VCaP (cell line): ENCODE data around the gene SLC2A9.

Experiments used
- H3K27ac ChIP-seq: fragments of 450-650 bp; 2 replicates; pipeline ENCODE4 v1.5.1; 2017
- TF ChIP-seq, protein P1 (sequence below): fragments of 450-650 bp; conservative IDR thresholded peaks from 2 replicates; pipeline ENCODE4 v1.5.1; 2017; ENCODE audit warnings: mild to moderate bottlenecking, moderate library complexity

Gene SLC2A9

GRCh38 chr4:10017037-10017893, 4.0 kb downstream of the SLC2A9 start:
- no peak overlapping the region for H3K27ac ChIP-seq
- TF ChIP-seq, protein P1, sequence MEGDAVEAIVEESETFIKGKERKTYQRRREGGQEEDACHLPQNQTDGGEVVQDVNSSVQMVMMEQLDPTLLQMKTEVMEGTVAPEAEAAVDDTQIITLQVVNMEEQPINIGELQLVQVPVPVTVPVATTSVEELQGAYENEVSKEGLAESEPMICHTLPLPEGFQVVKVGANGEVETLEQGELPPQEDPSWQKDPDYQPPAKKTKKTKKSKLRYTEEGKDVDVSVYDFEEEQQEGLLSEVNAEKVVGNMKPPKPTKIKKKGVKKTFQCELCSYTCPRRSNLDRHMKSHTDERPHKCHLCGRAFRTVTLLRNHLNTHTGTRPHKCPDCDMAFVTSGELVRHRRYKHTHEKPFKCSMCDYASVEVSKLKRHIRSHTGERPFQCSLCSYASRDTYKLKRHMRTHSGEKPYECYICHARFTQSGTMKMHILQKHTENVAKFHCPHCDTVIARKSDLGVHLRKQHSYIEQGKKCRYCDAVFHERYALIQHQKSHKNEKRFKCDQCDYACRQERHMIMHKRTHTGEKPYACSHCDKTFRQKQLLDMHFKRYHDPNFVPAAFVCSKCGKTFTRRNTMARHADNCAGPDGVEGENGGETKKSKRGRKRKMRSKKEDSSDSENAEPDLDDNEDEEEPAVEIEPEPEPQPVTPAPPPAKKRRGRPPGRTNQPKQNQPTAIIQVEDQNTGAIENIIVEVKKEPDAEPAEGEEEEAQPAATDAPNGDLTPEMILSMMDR = no peak

DNA sequence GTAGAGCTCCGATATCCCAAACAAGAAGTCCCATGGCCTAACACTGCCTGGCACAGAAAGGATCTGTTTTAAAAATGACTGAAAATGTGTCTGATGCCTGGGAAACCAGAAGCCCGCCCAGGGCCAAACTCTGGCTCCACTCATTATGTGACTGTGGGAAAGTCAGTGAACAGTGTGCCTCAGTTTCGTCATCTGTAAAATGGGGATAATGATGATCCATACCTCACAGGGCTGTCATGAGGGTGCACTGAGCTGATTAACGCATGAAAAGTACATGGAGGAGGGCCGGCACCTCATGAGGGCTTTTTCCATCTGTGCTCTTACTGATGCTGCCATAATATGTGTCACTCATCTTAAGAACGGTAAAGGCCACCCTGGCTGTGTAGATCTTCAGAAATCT, 5.1 kb downstream of the SLC2A9 start:
- TF ChIP-seq, protein P1 = no peak

DNA sequence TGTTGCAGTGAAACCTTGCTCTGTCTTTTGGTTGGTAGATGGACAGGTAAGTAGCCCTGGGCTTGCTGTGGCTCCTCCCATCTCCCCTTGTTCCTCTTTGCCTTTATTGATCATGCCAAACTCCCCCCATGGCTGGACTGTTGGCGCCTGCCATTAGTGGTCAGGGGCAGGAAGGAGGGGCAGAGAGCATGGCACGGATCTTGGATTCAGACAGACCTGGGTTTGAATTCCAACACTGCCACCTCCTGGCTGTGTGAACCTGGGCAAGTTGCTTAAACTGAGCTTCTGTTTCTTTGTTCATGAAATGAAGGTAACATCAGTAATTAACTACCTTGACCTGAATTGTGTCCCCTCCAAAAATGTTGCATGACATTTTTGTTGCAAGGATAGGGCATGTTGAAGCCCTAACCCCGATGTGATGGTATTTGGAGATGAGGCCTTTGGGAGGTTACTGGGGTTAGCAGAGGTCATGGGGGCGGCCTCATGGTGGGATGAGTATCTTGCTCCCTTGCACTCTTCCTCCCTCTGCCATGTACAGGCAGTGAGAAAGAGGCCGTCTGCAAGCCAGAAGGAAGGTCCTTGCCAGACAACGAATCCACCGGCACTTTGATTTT, 6.0 kb downstream of the SLC2A9 start:
- TF ChIP-seq, protein P1 = peak; percentile 84
- no peak overlapping the region for H3K27ac ChIP-seq

More for the DNA sequence above, 5.1 kb downstream of the SLC2A9 start:
- H3K27ac ChIP-seq = no peak overlapping the region

DNA sequence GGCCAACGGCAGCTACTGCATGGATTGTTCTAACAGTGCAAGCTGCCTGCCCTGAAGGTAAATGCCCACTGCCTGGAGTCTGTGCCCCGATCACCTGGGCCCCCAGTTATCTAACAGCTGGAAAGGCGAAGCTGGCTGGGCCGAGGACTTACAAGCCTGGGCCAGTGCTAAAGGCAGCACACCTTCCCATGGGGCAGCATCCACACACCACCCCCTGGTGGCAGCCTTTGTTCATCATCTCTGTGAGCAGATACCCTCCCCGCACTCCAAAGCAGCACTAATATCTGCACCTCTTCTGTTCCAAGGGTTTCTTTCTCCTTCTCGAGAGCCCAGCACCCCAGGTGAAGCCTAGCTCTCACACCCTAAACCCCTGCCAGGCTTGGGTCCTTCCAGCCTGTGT, 7.6 kb downstream of the SLC2A9 start:
- TF ChIP-seq, protein P1 = peak; percentile 74

DNA sequence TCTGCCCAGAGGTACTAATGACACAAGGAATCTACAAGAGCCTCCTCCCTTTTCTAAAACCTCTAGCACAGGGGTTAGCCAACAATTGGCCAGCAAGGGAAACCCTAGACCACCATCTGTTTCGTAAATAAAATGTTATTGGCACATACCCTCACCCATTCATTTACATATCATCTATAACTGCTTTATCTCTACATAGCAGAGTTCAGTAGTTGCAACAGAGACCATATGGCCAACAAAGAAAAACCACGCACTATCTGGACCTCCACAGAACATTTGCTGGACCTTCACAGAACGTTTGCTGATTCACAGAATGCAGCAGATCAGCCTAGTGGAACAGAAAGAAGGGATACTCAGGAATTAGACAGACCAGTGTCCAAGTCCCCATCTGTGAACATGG, 9.4 kb downstream of the SLC2A9 start:
- TF ChIP-seq, protein P1 = no peak
- H3K27ac ChIP-seq = no peak overlapping the region

More for the DNA sequence above, 7.6 kb downstream of the SLC2A9 start:
- no peak overlapping the region for H3K27ac ChIP-seq

GRCh38 chr4:10011277-10011676, 10.0 kb downstream of the SLC2A9 start:
- TF ChIP-seq, protein P1 = no peak
- H3K27ac ChIP-seq = no peak overlapping the region

GRCh38 chr4:10009861-10010500, 11.3 kb downstream of the SLC2A9 start:
- H3K27ac ChIP-seq = no peak overlapping the region
- TF ChIP-seq, protein P1 = no peak
